H9 (cell line): Measurements from ENCODE around the gene P2RY8. TPM values are rescaled to one million over a fixed set of nuclear protein-coding genes. Genes with fewer than 3 reads are reported as not detected.

Experiments used
- DNase-seq: peaks from one replicate; pipeline ENCODE4 v3.0.0-alpha.2; 2017
- H2AFZ ChIP-seq: one replicate; pipeline ENCODE4 v1.6.1; 2013; ENCODE audit warnings: mild to moderate bottlenecking, low read length, control low read depth, moderate library complexity
- H2AK5ac ChIP-seq: 2 replicates; pipeline ENCODE4 v1.6.1; 2013; ENCODE audit warnings: low read length, control low read depth, mixed read lengths; ENCODE audit not compliant: insufficient read length
- H2BK120ac ChIP-seq: one replicate; pipeline ENCODE4 v1.6.1; 2013; ENCODE audit warnings: low read depth, mild to moderate bottlenecking, low read length, control low read depth, inconsistent platforms; ENCODE audit not compliant: poor library complexity, severe bottlenecking
- H2BK12ac ChIP-seq: 2 replicates; pipeline ENCODE4 v1.6.1; 2013; ENCODE audit warnings: low read length, control low read depth, mixed read lengths, low read depth; ENCODE audit not compliant: insufficient read length
- H2BK15ac ChIP-seq: 2 replicates; pipeline ENCODE4 v1.6.1; 2013; ENCODE audit warnings: low read depth, low read length, control low read depth
- H2BK20ac ChIP-seq: one replicate; pipeline ENCODE4 v1.6.1; 2013; ENCODE audit warnings: low read depth, mild to moderate bottlenecking, low read length, control low read depth, inconsistent platforms; ENCODE audit not compliant: poor library complexity, severe bottlenecking
- H2BK5ac ChIP-seq: 2 replicates; pipeline ENCODE4 v1.6.1; 2013; ENCODE audit warnings: low read length, control low read depth, mixed read lengths; ENCODE audit not compliant: insufficient read length
- H3K14ac ChIP-seq: 2 replicates; pipeline ENCODE4 v1.6.1; 2013; ENCODE audit warnings: low read length, control low read depth; ENCODE audit not compliant: insufficient read depth
- H3K18ac ChIP-seq: 2 replicates; pipeline ENCODE4 v1.6.1; 2013; ENCODE audit warnings: low read depth, mild to moderate bottlenecking, mixed read lengths, low read length, control low read depth; ENCODE audit not compliant: insufficient read length
- H3K23ac ChIP-seq: 2 replicates; pipeline ENCODE4 v1.6.1; 2013; ENCODE audit warnings: low read length, control low read depth, mixed read lengths, low read depth; ENCODE audit not compliant: insufficient read length
- H3K23me2 ChIP-seq: 2 replicates; pipeline ENCODE4 v1.6.1; 2013; ENCODE audit warnings: low read depth, mild to moderate bottlenecking, mixed read lengths, low read length, control low read depth; ENCODE audit not compliant: insufficient read length, poor library complexity, severe bottlenecking
- H3K27ac ChIP-seq: 2 replicates; pipeline ENCODE4 v1.5.1; 2013; ENCODE audit warnings: low read length, control low read depth, mixed read lengths, low read depth; ENCODE audit not compliant: insufficient read length
- H3K27me3 ChIP-seq: 2 replicates; pipeline ENCODE4 v1.6.1; 2013; ENCODE audit warnings: low read length, control low read depth, inconsistent platforms; ENCODE audit not compliant: insufficient read depth
- H3K4ac ChIP-seq: 2 replicates; pipeline ENCODE4 v1.6.1; 2013; ENCODE audit warnings: low read depth, mild to moderate bottlenecking, control low read depth, inconsistent platforms, low read length, moderate library complexity
- H3K4me1 ChIP-seq: 2 replicates; pipeline ENCODE4 v1.6.1; 2013; ENCODE audit warnings: low read length, control low read depth, inconsistent platforms; ENCODE audit not compliant: insufficient read depth
- H3K4me2 ChIP-seq: 2 replicates; pipeline ENCODE4 v1.6.1; 2013; ENCODE audit warnings: low read length, control low read depth, mixed read lengths; ENCODE audit not compliant: insufficient read length, insufficient read depth
- H3K56ac ChIP-seq: 2 replicates; pipeline ENCODE4 v1.6.1; 2013; ENCODE audit warnings: low read depth, mild to moderate bottlenecking, mixed read lengths, low read length, control low read depth; ENCODE audit not compliant: insufficient read length
- H3K79me1 ChIP-seq: 2 replicates; pipeline ENCODE4 v1.6.1; 2013; ENCODE audit warnings: low read depth, mild to moderate bottlenecking, moderate library complexity, low read length, control low read depth, inconsistent platforms; ENCODE audit not compliant: insufficient read depth, poor library complexity, severe bottlenecking
- H3K79me2 ChIP-seq: 2 replicates; pipeline ENCODE4 v1.6.1; 2013; ENCODE audit warnings: low read length, control low read depth, inconsistent platforms; ENCODE audit not compliant: insufficient read depth
- H3K9ac ChIP-seq: 2 replicates; pipeline ENCODE4 v1.6.1; 2013; ENCODE audit warnings: low read length, control low read depth, mixed read lengths; ENCODE audit not compliant: insufficient read length; ENCODE audit errors: extremely low read depth
- H3K9me3 ChIP-seq: one replicate; pipeline ENCODE4 v1.6.1; 2013; ENCODE audit warnings: low read depth, low read length, inconsistent platforms; ENCODE audit not compliant: control insufficient read depth
- H3T11ph ChIP-seq: one replicate; pipeline ENCODE4 v1.6.1; 2013; ENCODE audit warnings: mild to moderate bottlenecking, low read length, control low read depth, inconsistent platforms
- H4K20me1 ChIP-seq: one replicate; pipeline ENCODE4 v1.6.1; 2013; ENCODE audit not compliant: control insufficient read depth, insufficient read length, insufficient read depth
- H4K5ac ChIP-seq: 2 replicates; pipeline ENCODE4 v1.6.1; 2013; ENCODE audit warnings: low read depth, mild to moderate bottlenecking, mixed read lengths, low read length, control low read depth; ENCODE audit not compliant: insufficient read length
- H4K8ac ChIP-seq: replicated peaks from 2 replicates; pipeline ENCODE4 v1.6.1; 2013; ENCODE audit warnings: low read length, control low read depth, mixed read lengths, low read depth; ENCODE audit not compliant: insufficient read length
- H4K91ac ChIP-seq: 2 replicates; pipeline ENCODE4 v1.6.1; 2013; ENCODE audit warnings: low read depth, mild to moderate bottlenecking, moderate library complexity, mixed read lengths, low read length, control low read depth; ENCODE audit not compliant: insufficient read length
- H3K27ac Mint-ChIP-seq, 3 experiments: 2 replicates in 2 of 3; 3 replicates in 1 of 3; pipeline ENCODE4 v1.8.0; 2020 to 2021; ENCODE audit warnings: mixed read lengths in 3 of 3, mild to moderate bottlenecking in 1 of 3, moderate library complexity in 1 of 3
- H3K27me3 Mint-ChIP-seq: 2 replicates; pipeline ENCODE4 v1.8.0; 2021; ENCODE audit warnings: low read depth, mild to moderate bottlenecking, moderate library complexity, mixed read lengths
- H3K36me3 Mint-ChIP-seq, 3 experiments: 2 replicates in 2 of 3; 3 replicates in 1 of 3; pipeline ENCODE4 v1.8.0; 2020 to 2021; ENCODE audit warnings: low read depth in 3 of 3, mixed read lengths in 3 of 3; ENCODE audit not compliant: insufficient read depth in 1 of 3
- H3K4me1 Mint-ChIP-seq, 2 experiments: 2 replicates each; pipeline ENCODE4 v1.8.0; 2020; ENCODE audit warnings: mixed read lengths in 2 of 2
- H3K4me3 Mint-ChIP-seq, 2 experiments: 2 replicates in 1 of 2; 3 replicates in 1 of 2; pipeline ENCODE4 v1.8.0; 2020 to 2021; ENCODE audit warnings: mild to moderate bottlenecking in 2 of 2, mixed read lengths in 2 of 2, moderate library complexity in 1 of 2
- H3K9me3 Mint-ChIP-seq, 2 experiments: 2 replicates in 1 of 2; 3 replicates in 1 of 2; pipeline ENCODE4 v1.8.0; 2020; ENCODE audit warnings: mild to moderate bottlenecking in 2 of 2, mixed read lengths in 2 of 2, moderate library complexity in 1 of 2
- CTCF ChIP-seq: fragments of 200-600 bp; sonication (generic); conservative IDR thresholded peaks from 3 replicates; pipeline ENCODE4 v1.8.0; 2021; ENCODE audit warnings: antibody characterized with exemption, mild to moderate bottlenecking
- WGBS: extraction: QIAGEN DNeasy Blood & Tissue Kit; methylation state at CpG from one replicate; pipeline ENCODE4 v1.1.7; 2013; ENCODE audit warnings: missing lambda C conversion rate, low lambda C conversion rate, mixed read lengths; ENCODE audit not compliant: insufficient read length; ENCODE audit errors: extremely low coverage; 5-methylcytosine and 5-hydroxymethylcytosine counted together
- total RNA-seq: library from RNA; stranded (reverse); gene quantifications from 2 replicates; pipeline ENCODE4 v1.2.1, GENCODE V29; 2021

The P2RY8 gene
- total RNA-seq, 1 experiment from 2014 or later, result not detected

DNA sequence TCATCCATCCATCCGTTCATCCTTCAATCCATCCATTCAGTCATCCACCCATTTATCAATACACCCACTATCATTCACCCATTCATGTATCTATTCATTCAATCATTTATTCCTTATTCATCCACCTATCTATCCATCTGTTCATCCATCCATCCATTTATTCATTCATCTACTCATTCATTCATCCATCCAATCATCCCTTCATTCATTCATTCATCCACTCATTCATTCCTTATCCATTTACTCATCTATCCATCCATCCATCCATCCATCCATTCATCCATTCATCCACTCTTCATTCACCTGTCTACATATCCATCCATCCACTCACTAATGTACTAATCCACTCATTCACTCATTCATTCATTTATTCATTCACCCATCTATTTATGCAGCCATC lies 9.5 kb downstream of the P2RY8 start:
- TF ChIP-seq CTCF, result no peak
- no peak overlapping the region for H3K4me3 Mint-ChIP-seq
- DNase-seq, result no peak

More for the DNA sequence above, 9.5 kb downstream of the P2RY8 start:
- H3K4me2 ChIP-seq, result no peak overlapping the region
- H3K9me3 Mint-ChIP-seq, result no peaks in the 10 kb centered on the region
- H2BK120ac ChIP-seq, result no peak overlapping the region
- no peak overlapping the region for H3T11ph ChIP-seq
- no peak overlapping the region for H2BK20ac ChIP-seq
- no peak overlapping the region for H4K8ac ChIP-seq
- H3K27ac Mint-ChIP-seq, result no peak overlapping the region
- no peaks in the 10 kb centered on the region for H3K79me1 ChIP-seq
- no peak overlapping the region for H4K91ac ChIP-seq
- 100% methylated on average over 1 of the region's 1 CpG for WGBS
- no peaks in the 10 kb centered on the region for H3K27me3 ChIP-seq
- H3K23ac ChIP-seq, result no peak overlapping the region
- no peak overlapping the region for H2BK12ac ChIP-seq
- no peak overlapping the region for H2AFZ ChIP-seq
- H3K4me1 ChIP-seq, result no peaks in the 10 kb centered on the region
- H4K5ac ChIP-seq, result no peak overlapping the region
- H3K14ac ChIP-seq, result no peak overlapping the region
- no peaks in the 10 kb centered on the region for H3K36me3 Mint-ChIP-seq
- H3K79me2 ChIP-seq, result no peaks in the 10 kb centered on the region
- no peak overlapping the region for H3K18ac ChIP-seq
- no peak overlapping the region for H3K4ac ChIP-seq
- H3K9me3 ChIP-seq, result no peaks in the 10 kb centered on the region
- no peaks in the 10 kb centered on the region for H4K20me1 ChIP-seq
- no peak overlapping the region for H3K9ac ChIP-seq
- H3K23me2 ChIP-seq, result no peaks in the 10 kb centered on the region
- no peaks in the 10 kb centered on the region for H3K4me1 Mint-ChIP-seq
- no peak overlapping the region for H2BK5ac ChIP-seq
- no peak overlapping the region for H3K27ac ChIP-seq
- no peak overlapping the region for H2AK5ac ChIP-seq
- no peak overlapping the region for H2BK15ac ChIP-seq
- no peaks in the 10 kb centered on the region for H3K27me3 Mint-ChIP-seq
- H3K56ac ChIP-seq, result no peak overlapping the region
